B cell (primary cell): ENCODE measurements around the gene FAM219A.

Experiments
- CTCF ChIP-seq: fragments of 200-600 bp; IDR thresholded peaks from one replicate; pipeline ENCODE4 v1.8.0; 2022; ENCODE audit warnings: antibody characterized with exemption, mild to moderate bottlenecking
- EZH2 ChIP-seq: IDR thresholded peaks from 2 replicates; pipeline ENCODE4 v1.6.1; 2012; ENCODE audit warnings: borderline replicate concordance, low read depth, mild to moderate bottlenecking, moderate library complexity, low read length; ENCODE audit not compliant: insufficient read depth, poor library complexity, severe bottlenecking

GRCh38 chr9:34446468-34446891 lies 11.9 kb downstream of the FAM219A start:
- TF ChIP-seq CTCF, result no peak
- no peak for TF ChIP-seq EZH2
